ENCODE data around the gene PCDH15.

DNA sequence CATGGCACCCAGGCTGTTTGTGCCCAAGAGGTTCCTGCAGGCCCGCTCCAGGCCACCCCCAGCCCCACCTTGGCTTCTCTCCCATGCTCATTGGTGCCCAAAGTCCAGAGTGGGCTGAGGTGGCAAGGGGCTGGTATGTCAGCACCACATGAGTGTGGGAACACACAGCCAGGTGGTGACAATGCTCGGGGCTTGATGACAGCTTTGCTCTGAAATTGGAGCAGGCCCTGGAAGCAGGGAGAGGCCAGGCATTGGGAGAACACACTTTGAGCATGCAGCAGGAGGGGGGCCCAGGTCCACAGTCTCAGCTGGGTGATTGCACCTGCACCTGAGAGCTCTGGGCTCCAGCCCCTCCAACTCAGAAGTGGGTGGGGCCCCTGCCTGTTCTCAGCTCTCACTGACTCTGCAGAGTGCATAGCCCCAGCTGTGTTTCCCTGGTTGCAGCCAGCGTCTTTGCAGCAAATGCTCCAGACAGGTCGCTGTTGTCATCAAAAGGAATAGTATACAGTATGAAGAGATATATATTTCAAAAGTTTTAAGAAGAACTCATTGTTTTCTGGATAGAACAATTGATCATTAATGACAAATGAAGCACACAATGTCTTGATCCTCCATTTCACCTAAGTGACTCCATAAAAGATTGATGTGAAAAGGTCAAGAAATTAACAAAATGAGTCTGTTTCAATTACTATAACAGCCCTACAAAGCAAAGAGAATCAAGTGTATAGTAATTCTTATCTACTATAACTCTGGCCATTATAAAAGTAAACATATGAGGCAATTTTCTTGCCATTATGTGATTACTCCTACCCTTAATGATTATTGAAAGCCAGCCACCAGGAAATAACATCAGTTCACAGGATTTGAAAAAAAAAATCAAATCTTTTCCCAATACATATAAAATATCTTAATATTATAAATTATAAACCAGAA is 848.1 kb downstream of the PCDH15 start:
- no peak for TF ChIP-seq POLR2A (IDR thresholded peaks at IDR 0.05)
- TF ChIP-seq, protein P1, sequence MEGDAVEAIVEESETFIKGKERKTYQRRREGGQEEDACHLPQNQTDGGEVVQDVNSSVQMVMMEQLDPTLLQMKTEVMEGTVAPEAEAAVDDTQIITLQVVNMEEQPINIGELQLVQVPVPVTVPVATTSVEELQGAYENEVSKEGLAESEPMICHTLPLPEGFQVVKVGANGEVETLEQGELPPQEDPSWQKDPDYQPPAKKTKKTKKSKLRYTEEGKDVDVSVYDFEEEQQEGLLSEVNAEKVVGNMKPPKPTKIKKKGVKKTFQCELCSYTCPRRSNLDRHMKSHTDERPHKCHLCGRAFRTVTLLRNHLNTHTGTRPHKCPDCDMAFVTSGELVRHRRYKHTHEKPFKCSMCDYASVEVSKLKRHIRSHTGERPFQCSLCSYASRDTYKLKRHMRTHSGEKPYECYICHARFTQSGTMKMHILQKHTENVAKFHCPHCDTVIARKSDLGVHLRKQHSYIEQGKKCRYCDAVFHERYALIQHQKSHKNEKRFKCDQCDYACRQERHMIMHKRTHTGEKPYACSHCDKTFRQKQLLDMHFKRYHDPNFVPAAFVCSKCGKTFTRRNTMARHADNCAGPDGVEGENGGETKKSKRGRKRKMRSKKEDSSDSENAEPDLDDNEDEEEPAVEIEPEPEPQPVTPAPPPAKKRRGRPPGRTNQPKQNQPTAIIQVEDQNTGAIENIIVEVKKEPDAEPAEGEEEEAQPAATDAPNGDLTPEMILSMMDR (IDR thresholded peaks at IDR 0.05), result no peak
